ENCODE results near the gene AAGAB. TPM values are rescaled to one million over a fixed set of nuclear protein-coding genes. Genes with fewer than 3 reads are reported as not detected.

Gene AAGAB
- total and polyA plus RNA-seq, 7 donors, result 22.4 to 48.1 (median 34.5) TPM

DNA sequence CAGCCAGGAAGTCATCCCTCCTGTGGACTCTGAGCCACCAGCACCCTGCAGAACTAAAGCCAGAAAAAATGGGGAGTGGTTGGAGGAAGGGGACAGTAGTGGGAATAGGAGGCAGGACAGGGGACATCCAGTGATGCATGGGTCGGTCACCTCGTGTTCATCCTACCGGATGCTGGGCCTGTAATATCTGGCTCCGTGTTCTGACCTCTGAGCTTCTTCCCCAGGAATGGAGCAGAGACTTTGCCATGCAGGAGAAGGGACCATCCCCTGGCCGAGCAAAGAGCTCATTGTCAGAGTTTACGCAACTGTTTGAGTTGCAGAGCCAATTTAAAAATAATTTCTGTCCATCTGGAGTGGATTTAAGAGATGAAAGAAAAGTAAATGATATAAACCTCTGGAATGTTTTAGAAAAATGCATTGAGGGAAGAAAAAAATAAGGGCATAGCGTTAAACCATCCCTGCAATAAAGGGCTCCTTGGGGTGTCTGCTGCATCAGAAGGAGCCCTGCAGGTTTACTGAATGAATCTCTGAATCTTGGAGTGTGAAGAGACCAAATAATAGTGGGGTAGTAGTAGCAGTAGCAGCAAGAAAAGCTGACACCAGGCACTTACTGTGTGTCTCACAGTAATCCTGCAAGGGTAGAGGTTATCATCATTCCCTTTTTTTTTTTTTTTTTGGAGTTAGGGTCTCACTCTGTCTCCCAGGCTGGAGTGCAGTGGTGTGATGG lies 70.9 kb downstream of the AAGAB start:
- intact Hi-C loops (cut with DNase I), result no loop called here
- DNase-seq, result peak; percentile 78
- TF ChIP-seq EP300 (IDR thresholded peaks at IDR 0.05) (no peak), POLR2AphosphoS5 (IDR thresholded peaks at IDR 0.05) (peak in 1 of 4 donors; percentile 15)
- Histone ChIP-seq H3K36me3 (peaks cover 0 to 13% (median 3%) of the 10 kb centered on the region in 4 donors), H3K27ac (peak overlapping the region in 2 of 4 donors; percentile 85 to 87), H3K4me3 (no peak overlapping the region), H3K9me3 (no peaks in the 10 kb centered on the region), H3K27me3 (no peaks in the 10 kb centered on the region), H3K4me1 (peaks cover 0 to 66% (median 49%) of the 10 kb centered on the region in 4 donors)
- WGBS, 2 donors, result 84 to 90% methylated on average over 7 of the region's 7 CpGs

GRCh38 chr15:67181221-67181639 lies 73.2 kb downstream of the AAGAB start:
- peaks cover 0 to 66% (median 48%) of the 10 kb centered on the region in 4 donors for H3K4me1 ChIP-seq
- H3K27ac ChIP-seq, result no peak overlapping the region
- H3K9me3 ChIP-seq, result no peaks in the 10 kb centered on the region
- intact Hi-C loops (cut with DNase I), result no loop called here
- peaks cover 0 to 13% (median 3%) of the 10 kb centered on the region in 4 donors for H3K36me3 ChIP-seq
- 96 to 97% methylated on average over 15 of the region's 15 CpGs for WGBS, 2 donors
- TF ChIP-seq EP300 (IDR thresholded peaks at IDR 0.05) (no peak), POLR2A (IDR thresholded peaks at IDR 0.05) (no peak), POLR2AphosphoS5 (IDR thresholded peaks at IDR 0.05) (no peak), CTCF (IDR thresholded peaks at IDR 0.05) (no peak)
- DNase-seq, result no peak
- no peaks in the 10 kb centered on the region for H3K27me3 ChIP-seq
- no peak overlapping the region for H3K4me3 ChIP-seq

DNA sequence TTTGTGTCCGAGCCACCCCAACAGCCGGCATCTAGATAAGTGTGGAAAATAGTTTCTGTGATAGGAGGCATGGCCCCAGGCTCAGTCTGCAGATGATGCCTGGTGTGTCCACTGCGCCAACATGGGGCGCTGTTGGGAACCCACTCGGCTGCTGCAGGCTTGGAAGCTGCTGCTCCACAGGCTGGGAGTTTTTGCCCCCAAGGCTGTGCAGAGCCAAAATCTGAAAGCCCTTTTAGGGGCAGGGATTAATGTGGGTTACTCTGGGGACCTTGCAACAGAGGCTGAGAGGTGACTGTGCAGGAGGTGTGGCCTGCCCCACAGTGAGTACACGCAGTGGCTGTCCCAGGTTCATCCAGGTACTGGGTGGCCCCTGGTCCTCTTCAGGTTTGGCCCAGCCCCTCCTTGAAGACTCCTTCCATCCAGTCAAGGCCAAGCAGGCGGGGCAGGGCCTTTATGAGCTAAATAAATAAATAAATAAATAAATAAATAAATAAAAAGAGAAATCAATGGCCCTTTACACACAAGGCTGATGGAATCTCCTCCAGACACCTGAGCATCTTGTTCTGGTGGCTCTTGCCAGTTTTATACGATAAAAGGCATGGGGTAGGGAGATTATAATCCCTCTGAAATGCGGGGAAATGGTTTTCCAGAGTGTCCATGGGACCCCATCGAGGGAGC lies 73.8 kb downstream of the AAGAB start:
- no peak for DNase-seq
- H3K4me3 ChIP-seq, result no peak overlapping the region
- no peak overlapping the region for H3K27ac ChIP-seq
- no peaks in the 10 kb centered on the region for H3K27me3 ChIP-seq
- 96 to 97% methylated on average over 10 of the region's 10 CpGs for WGBS, 2 donors
- intact Hi-C loops (cut with DNase I), result no loop called here
- H3K4me1 ChIP-seq, result peaks cover 0 to 66% (median 48%) of the 10 kb centered on the region in 4 donors
- no peaks in the 10 kb centered on the region for H3K9me3 ChIP-seq
- peaks cover 0 to 13% (median 3%) of the 10 kb centered on the region in 4 donors for H3K36me3 ChIP-seq
- TF ChIP-seq CTCF (IDR thresholded peaks at IDR 0.05) (no peak), POLR2AphosphoS5 (IDR thresholded peaks at IDR 0.05) (no peak), EP300 (IDR thresholded peaks at IDR 0.05) (no peak), POLR2A (IDR thresholded peaks at IDR 0.05) (no peak)

DNA sequence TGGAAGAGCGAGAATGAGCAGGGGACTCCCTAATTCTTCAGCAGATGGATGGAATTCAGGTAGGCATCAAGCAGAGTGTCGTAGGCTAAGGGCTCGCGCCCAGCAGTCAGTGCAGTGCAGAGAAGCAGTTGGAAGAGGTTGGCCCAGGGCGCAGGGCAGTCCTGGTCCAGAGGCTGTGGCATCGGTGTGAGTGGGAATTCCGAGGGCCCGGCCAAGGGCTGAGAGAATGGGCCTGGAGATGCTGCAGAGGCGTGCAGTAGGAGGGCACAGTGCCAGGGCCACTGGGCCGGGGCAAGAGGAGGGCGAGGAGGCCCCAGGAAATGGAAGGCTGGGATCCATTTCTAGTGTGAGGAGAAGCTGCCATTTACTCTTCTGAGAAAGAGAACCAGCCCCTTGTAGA lies 74.4 kb downstream of the AAGAB start:
- Histone ChIP-seq H3K27ac (peak overlapping the region in 1 of 4 donors; percentile 79), H3K27me3 (no peaks in the 10 kb centered on the region), H3K36me3 (peaks cover 0 to 13% (median 3%) of the 10 kb centered on the region in 4 donors), H3K4me1 (peaks cover 0 to 66% (median 48%) of the 10 kb centered on the region in 4 donors), H3K4me3 (no peak overlapping the region), H3K9me3 (no peaks in the 10 kb centered on the region)
- DNase-seq, result no peak
- TF ChIP-seq EP300 (IDR thresholded peaks at IDR 0.05) (no peak), POLR2A (IDR thresholded peaks at IDR 0.05) (no peak), CTCF (IDR thresholded peaks at IDR 0.05) (no peak), POLR2AphosphoS5 (IDR thresholded peaks at IDR 0.05) (no peak)
- intact Hi-C loops (cut with DNase I), result no loop called here
- 96 to 98% methylated on average over 11 of the region's 11 CpGs for WGBS, 2 donors

DNA sequence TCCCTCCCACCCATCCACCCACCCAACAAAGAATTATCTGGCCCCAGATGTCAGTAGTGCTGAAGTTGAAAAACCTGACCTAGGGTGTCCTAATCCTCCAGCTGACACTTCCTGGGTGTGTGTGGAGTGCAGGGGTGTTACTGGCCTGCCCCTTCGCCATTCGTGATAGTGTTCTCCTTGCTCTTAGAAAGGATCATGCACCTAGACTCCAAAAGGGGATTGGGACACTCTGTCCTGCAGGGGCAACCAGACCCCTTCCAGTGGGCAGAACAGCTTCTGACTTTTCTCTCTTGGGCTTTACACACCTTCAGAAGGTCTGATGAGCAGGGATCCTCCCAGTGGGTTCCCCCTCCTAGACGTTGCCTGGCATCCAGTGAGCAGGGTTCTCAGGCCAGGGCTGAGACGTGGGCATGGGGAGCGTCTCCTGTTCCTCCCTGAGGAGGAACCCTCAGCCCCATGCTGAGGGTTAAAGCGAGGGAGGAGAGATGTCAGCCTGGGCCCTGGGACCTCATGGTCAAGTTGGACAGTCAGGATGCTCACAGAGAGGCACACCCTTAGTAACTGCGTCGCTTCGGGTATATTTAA lies 75.0 kb downstream of the AAGAB start:
- Histone ChIP-seq H3K27me3 (no peaks in the 10 kb centered on the region), H3K36me3 (peaks cover 0 to 16% (median under 1%) of the 10 kb centered on the region in 4 donors), H3K9me3 (no peaks in the 10 kb centered on the region), H3K4me1 (peaks cover 0 to 66% (median 48%) of the 10 kb centered on the region in 4 donors), H3K27ac (peak overlapping the region in 3 of 4 donors; percentile 73 to 81 (median 79)), H3K4me3 (no peak overlapping the region)
- DNase-seq, result no peak
- TF ChIP-seq POLR2A (IDR thresholded peaks at IDR 0.05) (no peak), CTCF (IDR thresholded peaks at IDR 0.05) (no peak), POLR2AphosphoS5 (IDR thresholded peaks at IDR 0.05) (no peak), EP300 (IDR thresholded peaks at IDR 0.05) (no peak)
- 95 to 96% methylated on average over 9 of the region's 9 CpGs for WGBS, 2 donors
- intact Hi-C loops (cut with DNase I), result no loop called here
